B cell (primary cell): ENCODE results near the gene SERGEF.

Experiments used
- EZH2 ChIP-seq: IDR thresholded peaks from 2 replicates; pipeline ENCODE4 v1.6.1; 2012; ENCODE audit warnings: borderline replicate concordance, low read depth, mild to moderate bottlenecking, moderate library complexity, low read length; ENCODE audit not compliant: insufficient read depth, poor library complexity, severe bottlenecking
- TF ChIP-seq, protein P1 (sequence below): fragments of 200-600 bp; IDR thresholded peaks from one replicate; pipeline ENCODE4 v1.8.0; 2022; ENCODE audit warnings: antibody characterized with exemption, mild to moderate bottlenecking

- TF ChIP-seq, protein P1, sequence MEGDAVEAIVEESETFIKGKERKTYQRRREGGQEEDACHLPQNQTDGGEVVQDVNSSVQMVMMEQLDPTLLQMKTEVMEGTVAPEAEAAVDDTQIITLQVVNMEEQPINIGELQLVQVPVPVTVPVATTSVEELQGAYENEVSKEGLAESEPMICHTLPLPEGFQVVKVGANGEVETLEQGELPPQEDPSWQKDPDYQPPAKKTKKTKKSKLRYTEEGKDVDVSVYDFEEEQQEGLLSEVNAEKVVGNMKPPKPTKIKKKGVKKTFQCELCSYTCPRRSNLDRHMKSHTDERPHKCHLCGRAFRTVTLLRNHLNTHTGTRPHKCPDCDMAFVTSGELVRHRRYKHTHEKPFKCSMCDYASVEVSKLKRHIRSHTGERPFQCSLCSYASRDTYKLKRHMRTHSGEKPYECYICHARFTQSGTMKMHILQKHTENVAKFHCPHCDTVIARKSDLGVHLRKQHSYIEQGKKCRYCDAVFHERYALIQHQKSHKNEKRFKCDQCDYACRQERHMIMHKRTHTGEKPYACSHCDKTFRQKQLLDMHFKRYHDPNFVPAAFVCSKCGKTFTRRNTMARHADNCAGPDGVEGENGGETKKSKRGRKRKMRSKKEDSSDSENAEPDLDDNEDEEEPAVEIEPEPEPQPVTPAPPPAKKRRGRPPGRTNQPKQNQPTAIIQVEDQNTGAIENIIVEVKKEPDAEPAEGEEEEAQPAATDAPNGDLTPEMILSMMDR = no peak
- TF ChIP-seq EZH2 = no peak
Measured at GRCh38 chr11:17778352-17778751, 234.5 kb downstream of the SERGEF start.
